Occipital lobe (tissue), 2 donors: ENCODE results near the gene TENT4B. TPM values are rescaled to one million over a fixed set of nuclear protein-coding genes. Genes with fewer than 3 reads are reported as not detected.

ENCODE experiments used
- DNase-seq: peaks from one replicate; lab custom pipeline; 2025; lab: John Stamatoyannopoulos, UW
- total RNA-seq: library from RNA; depleted of rRNA; stranded (reverse); fragments of >200 nt; gene quantifications from one replicate; pipeline ENCODE4 v1.2.3, GENCODE V29; 2014

TENT4B gene
- total RNA-seq, 1 donor from 2014 or later, result 31.4 TPM

GRCh38 chr16:50269769-50270509 lies 116.8 kb downstream of the TENT4B start:
- DNase-seq, result no peak

DNA sequence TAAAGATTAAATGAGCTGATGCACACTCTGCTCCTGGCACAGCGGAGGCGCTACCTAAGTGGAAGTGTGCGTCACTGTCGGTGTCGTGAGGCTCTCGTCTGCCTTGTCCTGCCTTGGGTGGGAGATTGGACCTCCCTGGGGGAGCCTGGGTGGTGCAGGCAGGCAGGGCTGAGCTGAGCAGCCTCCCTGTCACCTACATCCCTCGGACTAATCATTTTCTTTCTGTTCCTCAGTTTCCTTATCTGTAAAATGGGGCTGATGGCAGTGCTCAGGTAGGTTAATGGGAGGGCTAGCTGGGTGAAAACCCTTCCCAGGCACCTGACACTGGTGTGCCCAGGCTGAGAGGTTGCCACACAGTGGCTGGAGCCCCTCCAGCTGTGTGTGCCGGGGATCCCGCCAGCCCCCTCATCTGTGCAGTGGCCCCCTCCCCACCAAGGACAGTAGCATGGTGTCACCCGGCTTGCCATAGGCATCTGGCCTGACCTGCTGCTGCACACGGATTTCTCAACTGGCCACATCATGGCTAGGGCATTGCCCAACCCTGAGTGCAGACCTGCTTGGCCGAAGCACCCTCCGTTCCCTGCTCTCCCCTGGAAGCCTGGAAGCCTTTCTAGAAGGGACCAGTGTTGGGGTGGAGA lies 117.5 kb downstream of the TENT4B start:
- DNase-seq, result no peak

GRCh38 chr16:50271148-50272041 lies 118.3 kb downstream of the TENT4B start:
- DNase-seq, result no peak

GRCh38 chr16:50272111-50272571 lies 119.0 kb downstream of the TENT4B start:
- no peak for DNase-seq

DNA sequence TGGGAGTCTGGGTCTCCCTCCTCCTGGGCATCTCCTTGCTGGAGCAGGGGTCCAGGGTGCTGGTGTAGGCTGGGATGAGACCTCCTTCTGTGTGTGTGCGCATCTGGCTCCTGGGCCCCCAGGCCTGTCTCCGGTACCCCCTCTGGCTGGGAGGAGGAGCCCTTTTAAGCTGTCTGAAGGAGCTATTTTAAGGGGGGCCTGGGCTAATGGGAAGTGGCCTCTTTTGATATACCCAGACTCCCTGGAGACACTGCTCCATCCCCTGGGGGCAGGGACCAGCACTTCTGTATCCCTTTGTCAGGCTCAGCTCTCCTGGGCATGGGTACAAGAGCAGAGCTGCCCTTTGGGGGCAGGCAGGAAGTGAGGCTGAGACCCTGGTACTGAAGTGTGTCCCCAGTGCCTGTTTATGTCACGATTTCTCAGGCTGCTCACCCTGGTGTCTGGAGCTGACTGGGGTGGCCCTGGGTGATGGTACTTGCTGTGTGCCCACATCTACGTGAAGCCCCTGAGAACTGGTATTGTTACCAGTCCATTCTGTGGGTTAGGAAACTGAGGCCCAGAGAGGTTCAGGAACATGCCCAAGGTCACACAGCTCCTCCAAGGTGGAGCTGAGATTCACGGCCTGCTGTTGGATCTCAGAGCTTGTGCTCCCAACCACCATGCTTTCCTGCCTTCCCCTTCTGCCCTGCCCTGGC lies 119.7 kb downstream of the TENT4B start:
- DNase-seq, result no peak

- no peak for DNase-seq
These were observed 120.2 kb downstream of the TENT4B start for GRCh38 chr16:50273382-50273690.

GRCh38 chr16:50273888-50274325 lies 120.8 kb downstream of the TENT4B start:
- no peak for DNase-seq

GRCh38 chr16:50274326-50275097 lies 121.4 kb downstream of the TENT4B start:
- DNase-seq, result no peak

GRCh38 chr16:50275098-50275415 lies 122.0 kb downstream of the TENT4B start:
- no peak for DNase-seq

DNA sequence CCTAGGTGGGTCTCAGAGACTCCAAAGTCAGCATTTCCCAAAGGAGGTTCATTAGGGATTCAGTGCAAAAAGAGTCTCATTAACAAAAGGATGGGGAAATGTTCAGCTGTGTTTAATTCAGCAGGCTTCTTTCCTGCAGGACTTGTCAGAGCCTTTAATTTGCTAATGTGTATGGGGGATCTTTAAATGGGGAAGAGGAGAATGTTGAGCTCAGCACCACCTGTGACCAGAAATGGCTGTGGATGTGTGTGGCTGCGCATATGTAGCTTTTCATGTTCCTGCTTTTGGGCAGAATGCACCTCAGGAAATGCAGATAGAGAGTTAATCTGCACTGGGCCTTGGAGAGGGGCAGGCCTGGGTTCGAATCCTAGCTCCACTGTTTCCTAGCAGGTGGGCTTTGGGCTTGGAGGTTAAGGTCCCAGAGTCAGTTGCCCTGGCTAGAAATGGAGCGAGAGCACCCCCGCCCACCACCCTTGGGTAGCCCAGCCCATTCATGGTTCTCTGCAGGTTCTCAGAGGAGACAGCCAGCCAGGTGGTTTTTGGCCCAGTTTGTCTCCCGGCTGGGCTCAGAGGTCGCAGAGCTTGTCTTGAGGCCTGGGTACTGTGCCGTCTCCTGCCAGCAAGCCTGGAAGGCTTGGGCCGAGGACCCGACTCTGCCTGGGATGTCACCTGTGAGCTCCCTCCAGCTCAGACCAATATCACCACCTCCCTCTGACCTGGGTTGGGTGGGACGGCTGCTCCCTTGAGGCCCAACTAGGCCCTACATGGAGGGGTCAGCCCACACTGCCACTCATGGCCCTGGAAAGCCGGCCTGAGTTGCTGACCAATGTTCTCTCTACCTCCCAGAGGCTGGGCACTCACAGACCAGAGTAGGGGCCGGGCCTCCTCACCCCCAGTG lies 122.6 kb downstream of the TENT4B start:
- DNase-seq, result no peak

- no peak for DNase-seq
These were observed 123.2 kb downstream of the TENT4B start for GRCh38 chr16:50276326-50276640.

DNA sequence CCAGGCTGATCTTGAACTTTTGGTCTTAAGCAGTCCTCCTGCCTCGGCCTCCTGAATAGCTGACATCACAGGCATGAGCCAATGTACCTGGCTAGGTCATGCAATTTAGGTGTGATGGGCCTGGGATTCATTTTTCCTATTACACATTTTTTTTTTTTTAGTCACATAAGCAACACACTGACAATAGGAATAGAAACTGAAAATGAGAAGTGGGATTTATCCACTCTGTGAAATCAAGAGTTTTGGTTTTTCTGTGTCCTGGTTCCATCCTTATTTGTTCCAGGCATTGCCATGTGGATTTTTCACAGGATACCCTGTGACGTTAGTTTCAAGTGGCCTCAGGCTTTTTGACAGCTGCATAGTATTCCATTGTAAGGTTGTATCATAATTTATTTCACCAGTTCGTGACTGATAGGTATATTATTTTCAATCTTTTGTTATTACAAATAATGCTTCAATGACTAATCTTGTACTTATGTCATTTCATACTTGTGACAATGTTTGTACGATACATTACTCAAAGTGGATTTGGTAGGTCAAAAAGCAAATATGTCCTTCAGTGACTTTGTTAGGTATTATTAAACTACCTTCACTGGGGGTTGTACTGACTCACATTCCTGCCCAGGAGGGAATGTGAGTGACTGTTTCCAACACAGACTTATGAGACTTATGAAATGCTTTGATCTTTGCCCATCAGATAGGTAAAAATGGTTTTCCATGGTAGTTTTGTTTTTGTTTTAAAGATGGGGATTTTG lies 123.9 kb downstream of the TENT4B start:
- no peak for DNase-seq

GRCh38 chr16:50278251-50278650 lies 125.1 kb downstream of the TENT4B start:
- DNase-seq, result no peak

DNA sequence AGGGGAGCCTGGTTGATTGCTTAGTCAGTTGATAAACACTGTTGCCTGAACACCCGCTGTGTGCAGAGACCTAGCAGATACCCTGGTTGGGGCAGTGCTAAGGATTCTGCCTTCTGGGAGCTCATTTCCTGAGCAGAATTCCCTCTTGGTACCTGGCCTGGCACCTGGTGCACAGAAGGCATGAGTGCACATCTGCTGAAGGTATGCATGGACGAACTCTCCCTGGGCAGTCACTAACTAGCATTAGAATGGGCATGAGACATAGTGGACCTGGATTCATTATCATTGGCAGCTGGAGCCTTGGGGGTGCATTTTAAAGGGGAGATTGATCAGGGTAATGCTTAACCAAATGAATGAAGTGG lies 126.4 kb downstream of the TENT4B start:
- no peak for DNase-seq

DNA sequence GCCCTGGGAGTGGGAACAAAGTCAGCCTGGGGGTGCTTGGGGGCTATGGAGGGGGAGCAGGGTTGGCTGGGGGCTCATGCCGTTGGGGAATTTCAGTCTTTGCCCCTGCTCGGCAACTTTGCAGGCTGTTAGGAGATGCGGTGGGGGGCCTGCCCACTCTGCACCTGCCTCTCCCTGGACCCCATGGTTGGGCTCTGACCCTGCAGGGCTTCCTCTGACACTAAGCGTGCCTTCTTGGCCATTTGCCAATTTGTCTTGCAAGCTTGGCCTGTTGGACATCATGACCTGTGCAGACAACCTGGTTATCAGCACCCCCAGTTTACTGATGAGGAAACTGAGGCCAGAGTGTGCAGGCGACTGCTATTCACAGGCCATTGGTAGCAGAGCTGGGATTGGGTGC lies 127.8 kb downstream of the TENT4B start:
- no peak for DNase-seq
